ENCODE data around the gene RGS19. TPM values are rescaled to one million over a fixed set of nuclear protein-coding genes. Genes with fewer than 3 reads are reported as not detected.
A peak's percentile ranks its signal among the peaks of the same experiment; 100 is the strongest.

Gene RGS19
- total and polyA plus RNA-seq, 2 of the 8 experiments (the other 6 are each of a cell fraction or from before 2014, with no cell fraction given): 12.7 to 16.8 TPM

DNA sequence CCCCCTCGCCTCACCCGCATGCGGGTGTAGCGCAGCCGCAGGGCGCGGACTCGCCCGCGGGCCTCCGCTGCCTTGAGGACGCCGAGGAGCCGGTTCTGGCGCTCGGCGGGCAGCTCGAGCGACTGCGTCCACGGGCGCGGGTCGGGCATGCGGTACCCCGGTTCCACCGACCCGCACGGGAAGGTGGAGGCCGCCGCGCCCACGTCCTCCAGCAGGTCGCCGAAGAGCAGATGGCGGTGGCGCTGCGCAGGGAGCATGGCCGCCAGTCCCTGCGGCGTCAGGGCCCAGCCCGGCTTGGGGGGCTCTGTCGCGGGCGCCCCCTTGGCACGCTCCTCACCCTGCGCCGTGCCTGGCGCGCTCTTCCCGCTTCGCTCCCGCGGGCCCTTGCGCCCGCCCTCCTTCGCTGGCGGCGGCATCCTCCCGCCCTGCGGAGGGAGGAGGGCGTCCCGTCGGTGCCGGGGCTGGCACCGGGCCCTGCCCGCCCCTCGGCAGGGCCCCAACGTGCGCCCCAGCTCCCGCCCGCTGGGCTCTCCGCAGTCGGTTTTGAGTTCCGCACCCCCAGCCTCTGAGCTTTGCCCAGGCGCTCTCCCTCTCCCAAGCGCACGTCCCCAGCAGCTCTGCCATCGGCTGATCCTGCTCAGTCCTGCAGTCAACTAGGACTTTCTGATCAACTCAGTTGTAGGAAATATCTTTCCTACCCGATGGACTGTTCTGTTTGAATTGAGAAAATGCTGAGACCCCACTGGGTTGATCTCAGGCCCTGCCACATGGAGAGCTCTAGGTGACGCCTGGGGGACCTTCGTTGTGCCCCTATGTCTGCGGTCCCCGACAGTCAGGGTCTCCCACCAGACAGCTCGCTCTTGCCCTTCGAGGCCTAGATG is 4.7 kb upstream of the RGS19 start, which contains the start of gene LKAAEAR1 (continued):
- TF ChIP-seq, protein P1, sequence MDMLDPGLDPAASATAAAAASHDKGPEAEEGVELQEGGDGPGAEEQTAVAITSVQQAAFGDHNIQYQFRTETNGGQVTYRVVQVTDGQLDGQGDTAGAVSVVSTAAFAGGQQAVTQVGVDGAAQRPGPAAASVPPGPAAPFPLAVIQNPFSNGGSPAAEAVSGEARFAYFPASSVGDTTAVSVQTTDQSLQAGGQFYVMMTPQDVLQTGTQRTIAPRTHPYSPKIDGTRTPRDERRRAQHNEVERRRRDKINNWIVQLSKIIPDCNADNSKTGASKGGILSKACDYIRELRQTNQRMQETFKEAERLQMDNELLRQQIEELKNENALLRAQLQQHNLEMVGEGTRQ (IDR thresholded peaks at IDR 0.05; ENCODE audit: low read length): no peak
- TF ChIP-seq KDM5A (IDR thresholded peaks at IDR 0.05; ENCODE audit: low read length) (no peak), KDM1A (IDR thresholded peaks at IDR 0.05; ENCODE audit: borderline replicate concordance, low read length) (no peak), CREB1 (IDR thresholded peaks at IDR 0.05) (no peak; the same call in 1 of the 2 replicates), TEAD4 (IDR thresholded peaks at IDR 0.05; ENCODE audit: low read depth, low read length) (no peak), EGR1 (IDR thresholded peaks at IDR 0.05; ENCODE audit: borderline replicate concordance, low read depth, low read length) (no peak), GTF2F1 (IDR thresholded peaks at IDR 0.05; ENCODE audit: borderline replicate concordance, low read depth, low read length) (no peak), CHD1 (IDR thresholded peaks at IDR 0.05; ENCODE audit: low read depth, low read length) (no peak), RXRA (IDR thresholded peaks at IDR 0.05; ENCODE audit: insufficient read depth, low read depth, low read length) (no peak), BACH1 (IDR thresholded peaks at IDR 0.05; ENCODE audit: low read length) (no peak), CBX5 (IDR thresholded peaks at IDR 0.05; ENCODE audit: low read depth, low read length) (no peak), TAF7 (optimal IDR thresholded peaks at IDR 0.05; ENCODE audit: borderline replicate concordance, low read depth, low read length) (no peak), POLR2A (IDR thresholded peaks at IDR 0.05; ENCODE audit: control extremely low read depth in 1 of 2, low read depth in 2 of 2, low read length in 2 of 2) (no peak), SIRT6 (IDR thresholded peaks at IDR 0.05; ENCODE audit: low read length) (no peak), KDM4A (IDR thresholded peaks at IDR 0.05; ENCODE audit: low read depth, low read length, severe bottlenecking) (peak; percentile 93), BRCA1 (IDR thresholded peaks at IDR 0.05; ENCODE audit: low read depth, low read length) (no peak), SP1 (IDR thresholded peaks at IDR 0.05; ENCODE audit: low read depth, low read length) (no peak), TBP (IDR thresholded peaks at IDR 0.05; ENCODE audit: low read depth, low read length) (no peak), POLR2AphosphoS5 (IDR thresholded peaks at IDR 0.05; ENCODE audit: low read depth, low read length) (no peak), TAF1 (IDR thresholded peaks at IDR 0.05; ENCODE audit: low read depth, low read length) (0 out of 2 replicates have a peak, but pooled peaks have one; percentile 33), CTBP2 (IDR thresholded peaks at IDR 0.05; ENCODE audit: borderline replicate concordance, insufficient read depth, insufficient read length, low read length) (no peak), CEBPB (IDR thresholded peaks at IDR 0.05; ENCODE audit: low read depth, low read length) (no peak), SP4 (IDR thresholded peaks at IDR 0.05; ENCODE audit: low read length) (no peak)
- TF ChIP-seq, protein P2, sequence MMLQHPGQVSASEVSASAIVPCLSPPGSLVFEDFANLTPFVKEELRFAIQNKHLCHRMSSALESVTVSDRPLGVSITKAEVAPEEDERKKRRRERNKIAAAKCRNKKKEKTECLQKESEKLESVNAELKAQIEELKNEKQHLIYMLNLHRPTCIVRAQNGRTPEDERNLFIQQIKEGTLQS (IDR thresholded peaks at IDR 0.05; ENCODE audit: insufficient read depth, low read depth, low read length): no peak
- TF ChIP-seq, protein P3, sequence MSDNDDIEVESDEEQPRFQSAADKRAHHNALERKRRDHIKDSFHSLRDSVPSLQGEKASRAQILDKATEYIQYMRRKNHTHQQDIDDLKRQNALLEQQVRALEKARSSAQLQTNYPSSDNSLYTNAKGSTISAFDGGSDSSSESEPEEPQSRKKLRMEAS (IDR thresholded peaks at IDR 0.05): peak; percentile 40
